Erythroblast (primary cell): ENCODE results near the gene CD63.

Source experiments
- DNase-seq, 2 experiments: peaks; one replicate each; lab custom pipeline; 2025; lab: John Stamatoyannopoulos, UW
- GATA1 ChIP-seq: IDR thresholded peaks from 2 replicates; pipeline ENCODE4 v1.6.1; 2011; ENCODE audit warnings: low read depth, mild to moderate bottlenecking, control low read depth, low read length, moderate library complexity
- POLR2A ChIP-seq: IDR thresholded peaks from 2 replicates; pipeline ENCODE4 v1.6.1; 2011; ENCODE audit warnings: mild to moderate bottlenecking, low read length

Gene CD63

GRCh38 chr12:55711786-55712553, 16.8 kb downstream of the CD63 start:
- DNase-seq, result no peak
- TF ChIP-seq POLR2A, result no peak
- no peak for TF ChIP-seq GATA1

GRCh38 chr12:55708695-55709233, 20.0 kb downstream of the CD63 start:
- TF ChIP-seq POLR2A, result no peak
- no peak for TF ChIP-seq GATA1

GRCh38 chr12:55707841-55708694, 20.7 kb downstream of the CD63 start, which contains the start of gene ITGA7:
Gene ITGA7, minus strand, starts transcription at chr12:55707904. Its CDS starts 222 bp downstream, at chr12:55707682.
- peak; percentile 17 to 32 for DNase-seq
- TF ChIP-seq GATA1, result no peak
- TF ChIP-seq POLR2A, result no peak

More at GRCh38 chr12:55708695-55709233, 20.0 kb downstream of the CD63 start:
- no peak for DNase-seq

- no peak for DNase-seq
- TF ChIP-seq GATA1, result no peak
- no peak for TF ChIP-seq POLR2A
Observed at GRCh38 chr12:55707219-55707671, 21.6 kb downstream of the CD63 start.

- TF ChIP-seq GATA1, result no peak
- TF ChIP-seq POLR2A, result no peak
- no peak for DNase-seq
Observed at GRCh38 chr12:55706568-55707218, 22.1 kb downstream of the CD63 start.

- TF ChIP-seq GATA1 (no peak), POLR2A (no peak)
- peak; percentile 20 to 42 for DNase-seq
Observed at GRCh38 chr12:55705782-55706402, 22.9 kb downstream of the CD63 start.

- no peak for DNase-seq
- TF ChIP-seq POLR2A (no peak), GATA1 (no peak)
Observed at GRCh38 chr12:55704824-55705718, 23.7 kb downstream of the CD63 start.

GRCh38 chr12:55703901-55704761, 24.7 kb downstream of the CD63 start:
- TF ChIP-seq GATA1, result no peak
- no peak for TF ChIP-seq POLR2A
- no peak for DNase-seq

- no peak for TF ChIP-seq POLR2A
- no peak for TF ChIP-seq GATA1
- DNase-seq, result peak; percentile 48 to 64
Observed at GRCh38 chr12:55703288-55703687, 25.5 kb downstream of the CD63 start.

GRCh38 chr12:55702861-55703260, 25.9 kb downstream of the CD63 start:
- DNase-seq, result no peak
- no peak for TF ChIP-seq POLR2A
- TF ChIP-seq GATA1, result no peak

- TF ChIP-seq GATA1, result no peak
- TF ChIP-seq POLR2A, result no peak
- no peak for DNase-seq
Observed at GRCh38 chr12:55700255-55701018, 28.4 kb downstream of the CD63 start.
